Measurements from ENCODE around the gene KAT6B.

DNA sequence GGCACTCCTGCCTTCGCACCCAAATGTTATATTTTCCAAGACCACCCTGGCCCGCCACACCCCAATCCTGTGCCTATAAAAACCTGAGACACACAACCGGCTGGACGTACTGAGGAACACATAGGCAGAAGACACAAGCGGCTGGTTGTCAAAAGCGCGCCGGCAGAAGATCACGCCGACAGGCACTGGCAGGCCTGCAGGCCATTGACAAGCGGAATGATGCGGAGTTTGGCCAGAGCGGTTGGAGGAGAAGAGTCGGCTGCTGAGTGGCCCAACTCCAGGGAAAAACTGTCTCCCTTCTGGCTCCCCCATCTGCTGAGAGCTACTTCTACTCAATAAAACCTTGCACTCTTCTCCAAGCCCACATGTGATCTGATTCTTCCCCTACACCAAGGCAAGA, 245.4 kb downstream of the KAT6B start:
- TF ChIP-seq, protein P1, sequence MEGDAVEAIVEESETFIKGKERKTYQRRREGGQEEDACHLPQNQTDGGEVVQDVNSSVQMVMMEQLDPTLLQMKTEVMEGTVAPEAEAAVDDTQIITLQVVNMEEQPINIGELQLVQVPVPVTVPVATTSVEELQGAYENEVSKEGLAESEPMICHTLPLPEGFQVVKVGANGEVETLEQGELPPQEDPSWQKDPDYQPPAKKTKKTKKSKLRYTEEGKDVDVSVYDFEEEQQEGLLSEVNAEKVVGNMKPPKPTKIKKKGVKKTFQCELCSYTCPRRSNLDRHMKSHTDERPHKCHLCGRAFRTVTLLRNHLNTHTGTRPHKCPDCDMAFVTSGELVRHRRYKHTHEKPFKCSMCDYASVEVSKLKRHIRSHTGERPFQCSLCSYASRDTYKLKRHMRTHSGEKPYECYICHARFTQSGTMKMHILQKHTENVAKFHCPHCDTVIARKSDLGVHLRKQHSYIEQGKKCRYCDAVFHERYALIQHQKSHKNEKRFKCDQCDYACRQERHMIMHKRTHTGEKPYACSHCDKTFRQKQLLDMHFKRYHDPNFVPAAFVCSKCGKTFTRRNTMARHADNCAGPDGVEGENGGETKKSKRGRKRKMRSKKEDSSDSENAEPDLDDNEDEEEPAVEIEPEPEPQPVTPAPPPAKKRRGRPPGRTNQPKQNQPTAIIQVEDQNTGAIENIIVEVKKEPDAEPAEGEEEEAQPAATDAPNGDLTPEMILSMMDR (IDR thresholded peaks at IDR 0.05; ENCODE audit: poor library complexity, severe bottlenecking) = no peak
- TF ChIP-seq EP300 (conservative IDR thresholded peaks at IDR 0.05; ENCODE audit: poor library complexity, severe bottlenecking) (no peak), TAF1 (IDR thresholded peaks at IDR 0.05; ENCODE audit: low read depth) (no peak), SMC3 (conservative IDR thresholded peaks at IDR 0.05; ENCODE audit: poor library complexity) (no peak), POLR2AphosphoS5 (IDR thresholded peaks at IDR 0.05) (no peak), MXI1 (conservative IDR thresholded peaks at IDR 0.05; ENCODE audit: poor library complexity, severe bottlenecking) (no peak), EZH2 (IDR thresholded peaks at IDR 0.05; ENCODE audit: borderline replicate concordance, insufficient read depth, low read length, poor library complexity, severe bottlenecking) (no peak), RAD21 (conservative IDR thresholded peaks at IDR 0.05) (no peak)
- TF ChIP-seq, protein P2, sequence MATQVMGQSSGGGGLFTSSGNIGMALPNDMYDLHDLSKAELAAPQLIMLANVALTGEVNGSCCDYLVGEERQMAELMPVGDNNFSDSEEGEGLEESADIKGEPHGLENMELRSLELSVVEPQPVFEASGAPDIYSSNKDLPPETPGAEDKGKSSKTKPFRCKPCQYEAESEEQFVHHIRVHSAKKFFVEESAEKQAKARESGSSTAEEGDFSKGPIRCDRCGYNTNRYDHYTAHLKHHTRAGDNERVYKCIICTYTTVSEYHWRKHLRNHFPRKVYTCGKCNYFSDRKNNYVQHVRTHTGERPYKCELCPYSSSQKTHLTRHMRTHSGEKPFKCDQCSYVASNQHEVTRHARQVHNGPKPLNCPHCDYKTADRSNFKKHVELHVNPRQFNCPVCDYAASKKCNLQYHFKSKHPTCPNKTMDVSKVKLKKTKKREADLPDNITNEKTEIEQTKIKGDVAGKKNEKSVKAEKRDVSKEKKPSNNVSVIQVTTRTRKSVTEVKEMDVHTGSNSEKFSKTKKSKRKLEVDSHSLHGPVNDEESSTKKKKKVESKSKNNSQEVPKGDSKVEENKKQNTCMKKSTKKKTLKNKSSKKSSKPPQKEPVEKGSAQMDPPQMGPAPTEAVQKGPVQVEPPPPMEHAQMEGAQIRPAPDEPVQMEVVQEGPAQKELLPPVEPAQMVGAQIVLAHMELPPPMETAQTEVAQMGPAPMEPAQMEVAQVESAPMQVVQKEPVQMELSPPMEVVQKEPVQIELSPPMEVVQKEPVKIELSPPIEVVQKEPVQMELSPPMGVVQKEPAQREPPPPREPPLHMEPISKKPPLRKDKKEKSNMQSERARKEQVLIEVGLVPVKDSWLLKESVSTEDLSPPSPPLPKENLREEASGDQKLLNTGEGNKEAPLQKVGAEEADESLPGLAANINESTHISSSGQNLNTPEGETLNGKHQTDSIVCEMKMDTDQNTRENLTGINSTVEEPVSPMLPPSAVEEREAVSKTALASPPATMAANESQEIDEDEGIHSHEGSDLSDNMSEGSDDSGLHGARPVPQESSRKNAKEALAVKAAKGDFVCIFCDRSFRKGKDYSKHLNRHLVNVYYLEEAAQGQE (IDR thresholded peaks at IDR 0.05; ENCODE audit: borderline replicate concordance) = no peak
